ENCODE measurements around the gene DHX35. TPM values are rescaled to one million over a fixed set of nuclear protein-coding genes. Genes with fewer than 3 reads are reported as not detected.

Gene DHX35
- total and polyA plus RNA-seq, 2 of the 13 experiments (the other 11 are each of a cell fraction or from before 2014, with no cell fraction given) = 25.8 to 28.7 TPM

DNA sequence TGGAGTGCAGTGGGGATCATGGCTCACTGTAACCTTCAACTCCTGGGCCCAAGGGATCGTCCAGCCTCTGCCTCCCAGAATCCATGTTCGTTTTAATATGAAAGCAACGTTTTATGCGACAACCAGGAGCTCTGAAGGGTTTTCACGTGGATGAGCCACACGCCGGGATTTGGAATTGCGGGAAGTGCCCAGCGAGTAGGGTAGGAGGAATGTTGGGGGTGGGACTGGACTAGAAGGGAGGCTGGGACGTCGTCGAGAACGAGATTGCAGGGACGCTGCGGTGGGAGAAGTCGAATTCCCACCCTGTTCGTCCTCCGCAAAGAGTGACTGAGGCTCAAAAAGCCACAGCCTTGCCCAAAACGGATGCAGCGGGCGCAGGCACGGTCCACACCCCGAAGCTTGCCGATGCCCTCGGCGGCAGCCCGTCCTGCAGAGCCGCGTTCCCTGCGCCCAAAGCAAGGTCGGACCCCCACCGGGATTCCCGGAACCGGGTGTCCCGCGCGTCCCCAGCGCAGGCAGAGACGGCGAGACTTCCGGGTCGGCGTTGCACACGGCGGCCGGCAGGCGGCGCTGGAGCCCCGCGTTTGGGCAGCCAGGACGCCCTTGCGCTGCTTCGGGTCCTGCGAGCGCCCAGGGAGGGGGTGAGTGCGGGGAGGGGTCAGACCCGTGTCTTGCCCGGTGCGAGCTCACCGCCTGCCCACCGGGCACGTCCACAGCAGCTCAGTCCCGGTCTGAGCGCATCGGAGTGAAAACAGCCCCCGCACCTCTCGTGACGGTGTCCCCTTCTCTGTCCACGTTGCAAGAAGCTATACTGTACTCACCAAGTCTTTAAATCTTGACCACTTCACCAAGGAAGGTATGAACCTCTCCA is 87.8 kb downstream of the DHX35 start (continued):
- TF ChIP-seq, protein P1, sequence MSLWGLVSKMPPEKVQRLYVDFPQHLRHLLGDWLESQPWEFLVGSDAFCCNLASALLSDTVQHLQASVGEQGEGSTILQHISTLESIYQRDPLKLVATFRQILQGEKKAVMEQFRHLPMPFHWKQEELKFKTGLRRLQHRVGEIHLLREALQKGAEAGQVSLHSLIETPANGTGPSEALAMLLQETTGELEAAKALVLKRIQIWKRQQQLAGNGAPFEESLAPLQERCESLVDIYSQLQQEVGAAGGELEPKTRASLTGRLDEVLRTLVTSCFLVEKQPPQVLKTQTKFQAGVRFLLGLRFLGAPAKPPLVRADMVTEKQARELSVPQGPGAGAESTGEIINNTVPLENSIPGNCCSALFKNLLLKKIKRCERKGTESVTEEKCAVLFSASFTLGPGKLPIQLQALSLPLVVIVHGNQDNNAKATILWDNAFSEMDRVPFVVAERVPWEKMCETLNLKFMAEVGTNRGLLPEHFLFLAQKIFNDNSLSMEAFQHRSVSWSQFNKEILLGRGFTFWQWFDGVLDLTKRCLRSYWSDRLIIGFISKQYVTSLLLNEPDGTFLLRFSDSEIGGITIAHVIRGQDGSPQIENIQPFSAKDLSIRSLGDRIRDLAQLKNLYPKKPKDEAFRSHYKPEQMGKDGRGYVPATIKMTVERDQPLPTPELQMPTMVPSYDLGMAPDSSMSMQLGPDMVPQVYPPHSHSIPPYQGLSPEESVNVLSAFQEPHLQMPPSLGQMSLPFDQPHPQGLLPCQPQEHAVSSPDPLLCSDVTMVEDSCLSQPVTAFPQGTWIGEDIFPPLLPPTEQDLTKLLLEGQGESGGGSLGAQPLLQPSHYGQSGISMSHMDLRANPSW (CRISPR knock-in tag; IDR thresholded peaks at IDR 0.05; ENCODE audit: borderline replicate concordance) = peak; percentile 94
- TF ChIP-seq POLR2A (IDR thresholded peaks at IDR 0.05; ENCODE audit: insufficient read depth in 1 of 2, low read depth in 2 of 2, low read length in 2 of 2) = peak; percentile 70 to 75; a peak in 3 of 4 replicates
- TF ChIP-seq ZFP62 (CRISPR knock-in tag; IDR thresholded peaks at IDR 0.05) = peak; percentile 90; the same call in 1 of the 2 replicates
- TF ChIP-seq THAP11 (CRISPR knock-in tag; IDR thresholded peaks at IDR 0.05) = peak; percentile 84
- TF ChIP-seq HES4 (CRISPR knock-in tag; IDR thresholded peaks at IDR 0.05; ENCODE audit: borderline replicate concordance) = 0 out of 2 replicates have a peak, but pooled peaks have one; percentile 65
- TF ChIP-seq NFYC (CRISPR knock-in tag; IDR thresholded peaks at IDR 0.05) = peak; percentile 55; the same call in 1 of the 2 replicates
- TF ChIP-seq XBP1 (CRISPR knock-in tag; IDR thresholded peaks at IDR 0.05) = no peak; the same call in 1 of the 2 replicates
- TF ChIP-seq PAWR (CRISPR knock-in tag; IDR thresholded peaks at IDR 0.05; ENCODE audit: borderline replicate concordance) = 0 out of 2 replicates have a peak, but pooled peaks have one; percentile 49
- TF ChIP-seq, protein P2, sequence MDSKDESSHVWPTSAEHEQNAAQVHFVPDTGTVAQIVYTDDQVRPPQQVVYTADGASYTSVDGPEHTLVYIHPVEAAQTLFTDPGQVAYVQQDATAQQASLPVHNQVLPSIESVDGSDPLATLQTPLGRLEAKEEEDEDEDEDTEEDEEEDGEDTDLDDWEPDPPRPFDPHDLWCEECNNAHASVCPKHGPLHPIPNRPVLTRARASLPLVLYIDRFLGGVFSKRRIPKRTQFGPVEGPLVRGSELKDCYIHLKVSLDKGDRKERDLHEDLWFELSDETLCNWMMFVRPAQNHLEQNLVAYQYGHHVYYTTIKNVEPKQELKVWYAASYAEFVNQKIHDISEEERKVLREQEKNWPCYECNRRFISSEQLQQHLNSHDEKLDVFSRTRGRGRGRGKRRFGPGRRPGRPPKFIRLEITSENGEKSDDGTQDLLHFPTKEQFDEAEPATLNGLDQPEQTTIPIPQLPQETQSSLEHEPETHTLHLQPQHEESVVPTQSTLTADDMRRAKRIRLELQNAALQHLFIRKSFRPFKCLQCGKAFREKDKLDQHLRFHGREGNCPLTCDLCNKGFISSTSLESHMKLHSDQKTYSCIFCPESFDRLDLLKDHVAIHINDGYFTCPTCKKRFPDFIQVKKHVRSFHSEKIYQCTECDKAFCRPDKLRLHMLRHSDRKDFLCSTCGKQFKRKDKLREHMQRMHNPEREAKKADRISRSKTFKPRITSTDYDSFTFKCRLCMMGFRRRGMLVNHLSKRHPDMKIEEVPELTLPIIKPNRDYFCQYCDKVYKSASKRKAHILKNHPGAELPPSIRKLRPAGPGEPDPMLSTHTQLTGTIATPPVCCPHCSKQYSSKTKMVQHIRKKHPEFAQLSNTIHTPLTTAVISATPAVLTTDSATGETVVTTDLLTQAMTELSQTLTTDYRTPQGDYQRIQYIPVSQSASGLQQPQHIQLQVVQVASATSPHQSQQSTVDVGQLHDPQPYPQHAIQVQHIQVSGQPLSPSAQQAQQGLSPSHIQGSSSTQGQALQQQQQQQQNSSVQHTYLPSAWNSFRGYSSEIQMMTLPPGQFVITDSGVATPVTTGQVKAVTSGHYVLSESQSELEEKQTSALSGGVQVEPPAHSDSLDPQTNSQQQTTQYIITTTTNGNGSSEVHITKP (CRISPR knock-in tag; IDR thresholded peaks at IDR 0.05; ENCODE audit: low read depth) = peak; percentile 79
- peak; percentile 73 for TF ChIP-seq ZFP1 (CRISPR knock-in tag; IDR thresholded peaks at IDR 0.05)
- TF ChIP-seq BRCA1 (CRISPR knock-in tag; IDR thresholded peaks at IDR 0.05) = peak; percentile 87
- TF ChIP-seq POLR2G (IDR thresholded peaks at IDR 0.05; ENCODE audit: low read depth, low read length) = peak; percentile 85
- TF ChIP-seq, protein P3, sequence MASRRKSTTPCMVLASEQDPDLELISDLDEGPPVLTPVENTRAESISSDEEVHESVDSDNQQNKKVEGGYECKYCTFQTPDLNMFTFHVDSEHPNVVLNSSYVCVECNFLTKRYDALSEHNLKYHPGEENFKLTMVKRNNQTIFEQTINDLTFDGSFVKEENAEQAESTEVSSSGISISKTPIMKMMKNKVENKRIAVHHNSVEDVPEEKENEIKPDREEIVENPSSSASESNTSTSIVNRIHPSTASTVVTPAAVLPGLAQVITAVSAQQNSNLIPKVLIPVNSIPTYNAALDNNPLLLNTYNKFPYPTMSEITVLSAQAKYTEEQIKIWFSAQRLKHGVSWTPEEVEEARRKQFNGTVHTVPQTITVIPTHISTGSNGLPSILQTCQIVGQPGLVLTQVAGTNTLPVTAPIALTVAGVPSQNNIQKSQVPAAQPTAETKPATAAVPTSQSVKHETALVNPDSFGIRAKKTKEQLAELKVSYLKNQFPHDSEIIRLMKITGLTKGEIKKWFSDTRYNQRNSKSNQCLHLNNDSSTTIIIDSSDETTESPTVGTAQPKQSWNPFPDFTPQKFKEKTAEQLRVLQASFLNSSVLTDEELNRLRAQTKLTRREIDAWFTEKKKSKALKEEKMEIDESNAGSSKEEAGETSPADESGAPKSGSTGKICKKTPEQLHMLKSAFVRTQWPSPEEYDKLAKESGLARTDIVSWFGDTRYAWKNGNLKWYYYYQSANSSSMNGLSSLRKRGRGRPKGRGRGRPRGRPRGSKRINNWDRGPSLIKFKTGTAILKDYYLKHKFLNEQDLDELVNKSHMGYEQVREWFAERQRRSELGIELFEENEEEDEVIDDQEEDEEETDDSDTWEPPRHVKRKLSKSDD (CRISPR knock-in tag; IDR thresholded peaks at IDR 0.05; ENCODE audit: low read depth) = peak; percentile 77

Data from HepG2 (cell line).